Measurements from ENCODE around the gene NRXN3.

DNA sequence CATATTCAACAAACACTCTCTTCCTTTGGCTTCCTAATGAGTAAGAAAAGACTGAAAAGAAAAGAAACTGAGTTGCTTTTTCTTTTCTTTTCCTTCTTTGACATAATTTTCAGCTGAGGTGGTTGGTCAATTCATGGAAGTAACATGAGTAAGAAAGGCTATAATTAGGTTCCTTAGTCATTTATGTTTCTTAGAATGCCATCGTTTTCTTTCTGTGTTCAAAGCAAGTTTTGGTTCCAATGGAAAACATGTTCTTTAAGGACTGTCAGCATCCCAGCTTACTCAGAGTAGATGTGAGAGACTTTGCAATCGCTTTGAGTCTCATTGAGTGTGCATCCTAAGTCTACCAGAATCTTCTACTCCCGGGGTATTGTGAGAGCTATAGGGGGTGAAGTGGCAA lies 1158.7 kb downstream of the NRXN3 start:
- TF ChIP-seq POLR2A (IDR thresholded peaks at IDR 0.05), result no peak
- TF ChIP-seq, protein P1, sequence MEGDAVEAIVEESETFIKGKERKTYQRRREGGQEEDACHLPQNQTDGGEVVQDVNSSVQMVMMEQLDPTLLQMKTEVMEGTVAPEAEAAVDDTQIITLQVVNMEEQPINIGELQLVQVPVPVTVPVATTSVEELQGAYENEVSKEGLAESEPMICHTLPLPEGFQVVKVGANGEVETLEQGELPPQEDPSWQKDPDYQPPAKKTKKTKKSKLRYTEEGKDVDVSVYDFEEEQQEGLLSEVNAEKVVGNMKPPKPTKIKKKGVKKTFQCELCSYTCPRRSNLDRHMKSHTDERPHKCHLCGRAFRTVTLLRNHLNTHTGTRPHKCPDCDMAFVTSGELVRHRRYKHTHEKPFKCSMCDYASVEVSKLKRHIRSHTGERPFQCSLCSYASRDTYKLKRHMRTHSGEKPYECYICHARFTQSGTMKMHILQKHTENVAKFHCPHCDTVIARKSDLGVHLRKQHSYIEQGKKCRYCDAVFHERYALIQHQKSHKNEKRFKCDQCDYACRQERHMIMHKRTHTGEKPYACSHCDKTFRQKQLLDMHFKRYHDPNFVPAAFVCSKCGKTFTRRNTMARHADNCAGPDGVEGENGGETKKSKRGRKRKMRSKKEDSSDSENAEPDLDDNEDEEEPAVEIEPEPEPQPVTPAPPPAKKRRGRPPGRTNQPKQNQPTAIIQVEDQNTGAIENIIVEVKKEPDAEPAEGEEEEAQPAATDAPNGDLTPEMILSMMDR (IDR thresholded peaks at IDR 0.05), result no peak
